ENCODE measurements around the gene GCDH.

- TF ChIP-seq CTCF (IDR thresholded peaks at IDR 0.05; ENCODE audit: low read depth, low read length, poor library complexity, severe bottlenecking): no peak
- TF ChIP-seq EZH2phosphoT487 (IDR thresholded peaks at IDR 0.05; ENCODE audit: borderline replicate concordance, low read length): no peak
These were observed 49.9 kb downstream of the GCDH start for GRCh38 chr19:12940897-12941296.
